Activated T-cell treated with anti-CD3 and anti-CD28 coated beads, Interleukin-2, amount 50 U/mL, for 24 hours (primary cell): ENCODE data around the gene MRPL3.

Experiments used
- DNase-seq: peaks from one replicate; pipeline ENCODE4 v3.0.0-alpha.2; 2020
- H3K27ac Mint-ChIP-seq: 2 replicates; pipeline ENCODE4 v1.8.0; 2020; ENCODE audit warnings: mild to moderate bottlenecking, mixed read lengths
- H3K27me3 Mint-ChIP-seq: 2 replicates; pipeline ENCODE4 v1.8.0; 2020; ENCODE audit warnings: mixed read lengths
- H3K36me3 Mint-ChIP-seq: 2 replicates; pipeline ENCODE4 v1.8.0; 2020; ENCODE audit warnings: low read depth, mixed read lengths
- H3K4me1 Mint-ChIP-seq: 2 replicates; pipeline ENCODE4 v1.8.0; 2020; ENCODE audit warnings: low read depth, mixed read lengths
- H3K4me3 Mint-ChIP-seq: 2 replicates; pipeline ENCODE4 v1.8.0; 2020; ENCODE audit warnings: mild to moderate bottlenecking, moderate library complexity, mixed read lengths
- H3K9me3 Mint-ChIP-seq: 2 replicates; pipeline ENCODE4 v1.8.0; 2020; ENCODE audit warnings: mixed read lengths

The MRPL3 gene

GRCh38 chr3:131474115-131474514 is 28.7 kb downstream of the MRPL3 start:
- peaks cover 93% of the 10 kb centered on the region for H3K36me3 Mint-ChIP-seq
- peaks cover 77% of the 10 kb centered on the region for H3K4me1 Mint-ChIP-seq
- no peak for DNase-seq
- no peak overlapping the region for H3K4me3 Mint-ChIP-seq
- H3K27ac Mint-ChIP-seq: peak overlapping the region; percentile 13
- H3K27me3 Mint-ChIP-seq: no peaks in the 10 kb centered on the region
- no peaks in the 10 kb centered on the region for H3K9me3 Mint-ChIP-seq

GRCh38 chr3:131470377-131470776 is 32.4 kb downstream of the MRPL3 start:
- no peaks in the 10 kb centered on the region for H3K27me3 Mint-ChIP-seq
- H3K27ac Mint-ChIP-seq: peak overlapping the region; percentile 89
- DNase-seq: no peak
- H3K9me3 Mint-ChIP-seq: no peaks in the 10 kb centered on the region
- no peak overlapping the region for H3K4me3 Mint-ChIP-seq
- peaks cover 53% of the 10 kb centered on the region for H3K4me1 Mint-ChIP-seq
- H3K36me3 Mint-ChIP-seq: peaks cover 98% of the 10 kb centered on the region

GRCh38 chr3:131458653-131459052 is 44.1 kb downstream of the MRPL3 start:
- Mint-ChIP-seq H3K36me3 (peaks cover 84% of the 10 kb centered on the region), H3K9me3 (no peaks in the 10 kb centered on the region), H3K27me3 (no peaks in the 10 kb centered on the region)

GRCh38 chr3:131457220-131457619 is 45.6 kb downstream of the MRPL3 start:
- H3K4me1 Mint-ChIP-seq: no peaks in the 10 kb centered on the region
- no peaks in the 10 kb centered on the region for H3K27me3 Mint-ChIP-seq
- H3K36me3 Mint-ChIP-seq: peaks cover 71% of the 10 kb centered on the region
- no peak overlapping the region for H3K27ac Mint-ChIP-seq
- no peak for DNase-seq
- no peak overlapping the region for H3K4me3 Mint-ChIP-seq
- H3K9me3 Mint-ChIP-seq: no peaks in the 10 kb centered on the region

More at GRCh38 chr3:131458653-131459052, 44.1 kb downstream of the MRPL3 start:
- Mint-ChIP-seq H3K27ac (no peak overlapping the region), H3K4me1 (peaks cover 6% of the 10 kb centered on the region), H3K4me3 (no peak overlapping the region)
- no peak for DNase-seq

- no peak overlapping the region for H3K27ac Mint-ChIP-seq
- H3K36me3 Mint-ChIP-seq: peaks cover 45% of the 10 kb centered on the region
- H3K4me1 Mint-ChIP-seq: no peaks in the 10 kb centered on the region
- no peak overlapping the region for H3K4me3 Mint-ChIP-seq
- no peaks in the 10 kb centered on the region for H3K27me3 Mint-ChIP-seq
- H3K9me3 Mint-ChIP-seq: no peaks in the 10 kb centered on the region
- DNase-seq: no peak
Observed at GRCh38 chr3:131454501-131454900, 48.3 kb downstream of the MRPL3 start.

GRCh38 chr3:131453533-131453932 is 49.2 kb downstream of the MRPL3 start:
- no peak overlapping the region for H3K4me3 Mint-ChIP-seq
- peaks cover 35% of the 10 kb centered on the region for H3K36me3 Mint-ChIP-seq
- no peak for DNase-seq
- H3K27ac Mint-ChIP-seq: no peak overlapping the region
- H3K27me3 Mint-ChIP-seq: no peaks in the 10 kb centered on the region
- H3K4me1 Mint-ChIP-seq: no peaks in the 10 kb centered on the region
- peaks cover 2% of the 10 kb centered on the region for H3K9me3 Mint-ChIP-seq

GRCh38 chr3:131447349-131447748 is 55.4 kb downstream of the MRPL3 start:
- no peak overlapping the region for H3K4me3 Mint-ChIP-seq
- no peak overlapping the region for H3K27ac Mint-ChIP-seq
- peaks cover 6% of the 10 kb centered on the region for H3K9me3 Mint-ChIP-seq
- no peaks in the 10 kb centered on the region for H3K27me3 Mint-ChIP-seq
- no peaks in the 10 kb centered on the region for H3K4me1 Mint-ChIP-seq
- DNase-seq: no peak
- no peaks in the 10 kb centered on the region for H3K36me3 Mint-ChIP-seq

- peaks cover 6% of the 10 kb centered on the region for H3K9me3 Mint-ChIP-seq
- H3K36me3 Mint-ChIP-seq: no peaks in the 10 kb centered on the region
- H3K4me1 Mint-ChIP-seq: no peaks in the 10 kb centered on the region
- no peak for DNase-seq
- no peak overlapping the region for H3K4me3 Mint-ChIP-seq
- H3K27me3 Mint-ChIP-seq: no peaks in the 10 kb centered on the region
- H3K27ac Mint-ChIP-seq: no peak overlapping the region
Observed at GRCh38 chr3:131444180-131444579, 58.6 kb downstream of the MRPL3 start.

- Mint-ChIP-seq H3K27ac (no peak overlapping the region), H3K4me1 (no peaks in the 10 kb centered on the region), H3K27me3 (no peaks in the 10 kb centered on the region), H3K4me3 (no peak overlapping the region), H3K9me3 (no peaks in the 10 kb centered on the region), H3K36me3 (no peaks in the 10 kb centered on the region)
- no peak for DNase-seq
Observed at GRCh38 chr3:131439084-131439483, 63.7 kb downstream of the MRPL3 start.

GRCh38 chr3:131435000-131435399 is 67.8 kb downstream of the MRPL3 start:
- Mint-ChIP-seq H3K36me3 (no peaks in the 10 kb centered on the region), H3K27me3 (peaks cover 3% of the 10 kb centered on the region), H3K9me3 (no peaks in the 10 kb centered on the region), H3K27ac (no peak overlapping the region), H3K4me3 (no peak overlapping the region), H3K4me1 (no peaks in the 10 kb centered on the region)
- DNase-seq: no peak

- no peaks in the 10 kb centered on the region for H3K4me1 Mint-ChIP-seq
- no peak overlapping the region for H3K27ac Mint-ChIP-seq
Observed at GRCh38 chr3:131432441-131432840, 70.3 kb downstream of the MRPL3 start.

GRCh38 chr3:131431754-131432153 is 71.0 kb downstream of the MRPL3 start:
- no peaks in the 10 kb centered on the region for H3K36me3 Mint-ChIP-seq
- no peak overlapping the region for H3K27ac Mint-ChIP-seq
- no peak for DNase-seq
- H3K9me3 Mint-ChIP-seq: no peaks in the 10 kb centered on the region
- H3K4me1 Mint-ChIP-seq: no peaks in the 10 kb centered on the region
- peaks cover 3% of the 10 kb centered on the region for H3K27me3 Mint-ChIP-seq
- no peak overlapping the region for H3K4me3 Mint-ChIP-seq

More at GRCh38 chr3:131432441-131432840, 70.3 kb downstream of the MRPL3 start:
- no peaks in the 10 kb centered on the region for H3K9me3 Mint-ChIP-seq
- H3K27me3 Mint-ChIP-seq: peaks cover 3% of the 10 kb centered on the region
- no peak overlapping the region for H3K4me3 Mint-ChIP-seq
- no peak for DNase-seq
- no peaks in the 10 kb centered on the region for H3K36me3 Mint-ChIP-seq

GRCh38 chr3:131427226-131427625 is 75.5 kb downstream of the MRPL3 start:
- Mint-ChIP-seq H3K4me3 (no peak overlapping the region), H3K9me3 (no peaks in the 10 kb centered on the region), H3K36me3 (no peaks in the 10 kb centered on the region), H3K4me1 (no peaks in the 10 kb centered on the region), H3K27me3 (no peaks in the 10 kb centered on the region), H3K27ac (no peak overlapping the region)
- no peak for DNase-seq

GRCh38 chr3:131421957-131422498 is 80.7 kb downstream of the MRPL3 start:
- H3K9me3 Mint-ChIP-seq: no peaks in the 10 kb centered on the region
- no peak overlapping the region for H3K4me3 Mint-ChIP-seq
- DNase-seq: no peak
- no peaks in the 10 kb centered on the region for H3K4me1 Mint-ChIP-seq
- no peak overlapping the region for H3K27ac Mint-ChIP-seq
- no peaks in the 10 kb centered on the region for H3K27me3 Mint-ChIP-seq
- no peaks in the 10 kb centered on the region for H3K36me3 Mint-ChIP-seq

- Mint-ChIP-seq H3K4me1 (no peaks in the 10 kb centered on the region), H3K9me3 (no peaks in the 10 kb centered on the region), H3K27me3 (no peaks in the 10 kb centered on the region), H3K36me3 (no peaks in the 10 kb centered on the region), H3K4me3 (no peak overlapping the region), H3K27ac (no peak overlapping the region)
- no peak for DNase-seq
Observed at GRCh38 chr3:131421301-131421700, 81.5 kb downstream of the MRPL3 start.

- H3K4me1 Mint-ChIP-seq: no peaks in the 10 kb centered on the region
- H3K9me3 Mint-ChIP-seq: peaks cover 5% of the 10 kb centered on the region
- no peak for DNase-seq
- no peak overlapping the region for H3K4me3 Mint-ChIP-seq
- no peaks in the 10 kb centered on the region for H3K36me3 Mint-ChIP-seq
- H3K27me3 Mint-ChIP-seq: no peaks in the 10 kb centered on the region
- no peak overlapping the region for H3K27ac Mint-ChIP-seq
Observed at GRCh38 chr3:131417751-131418150, 85.0 kb downstream of the MRPL3 start.
